NCI-H146 treated with DMSO at 0.1 percent for 48 hours (cell line): ENCODE data around the gene MMP15.

Experiments
- DNase-seq: peaks from one replicate; lab custom pipeline; 2025; ENCODE audit not compliant: unreplicated experiment; lab: John Stamatoyannopoulos, UW

The MMP15 gene

GRCh38 chr16:58018803-58019202, 6.8 kb upstream of the MMP15 start:
- no peak for DNase-seq

- no peak for DNase-seq
Observed at GRCh38 chr16:58019866-58020538, 5.6 kb upstream of the MMP15 start.

GRCh38 chr16:58020628-58021521, 4.7 kb upstream of the MMP15 start:
- DNase-seq = no peak

- DNase-seq = no peak
Observed at GRCh38 chr16:58021661-58022551, 3.6 kb upstream of the MMP15 start.

- peak; percentile 19 for DNase-seq
Observed at GRCh38 chr16:58022601-58023371, 2.8 kb upstream of the MMP15 start.

- no peak for DNase-seq
Observed at GRCh38 chr16:58024486-58025350, 836 bp upstream of the MMP15 start.

- no peak for DNase-seq
Observed at GRCh38 chr16:58026139-58026704, 668 bp downstream of the MMP15 start.

- DNase-seq = no peak
Observed at GRCh38 chr16:58026705-58027160, 1.2 kb downstream of the MMP15 start.

- DNase-seq = peak; percentile 7
Observed at GRCh38 chr16:58027161-58027915, 1.8 kb downstream of the MMP15 start.

- DNase-seq = no peak
Observed at GRCh38 chr16:58027916-58028455, 2.4 kb downstream of the MMP15 start.

- no peak for DNase-seq
Observed at GRCh38 chr16:58028541-58029070, 3.1 kb downstream of the MMP15 start.

GRCh38 chr16:58029410-58029809, 3.9 kb downstream of the MMP15 start:
- no peak for DNase-seq

- DNase-seq = no peak
Observed at GRCh38 chr16:58030136-58030840, 4.7 kb downstream of the MMP15 start.

GRCh38 chr16:58031016-58031800, 5.7 kb downstream of the MMP15 start:
- no peak for DNase-seq

- DNase-seq = no peak
Observed at GRCh38 chr16:58032710-58033293, 7.2 kb downstream of the MMP15 start.

- DNase-seq = no peak
Observed at GRCh38 chr16:58034128-58034685, 8.7 kb downstream of the MMP15 start.
